PFSK-1 (cell line): Measurements from ENCODE around the gene IL23A.

ENCODE experiments used
- FOXP2 ChIP-seq: optimal IDR thresholded peaks from 2 replicates; pipeline ENCODE3; 2011; ENCODE audit warnings: borderline replicate concordance, control low read depth, inconsistent platforms; ENCODE audit not compliant: insufficient read depth; ENCODE audit errors: extremely low read length, extremely low read depth
- POLR2AphosphoS5 ChIP-seq: IDR thresholded peaks from 2 replicates; pipeline ENCODE4 v1.6.1; 2012; ENCODE audit warnings: low read depth, mild to moderate bottlenecking, control low read depth, low read length, moderate library complexity
- SIN3A ChIP-seq: IDR thresholded peaks from 2 replicates; pipeline ENCODE4 v1.6.1; 2012; ENCODE audit warnings: mild to moderate bottlenecking, low read length, moderate library complexity, borderline replicate concordance; ENCODE audit not compliant: insufficient read depth
- TAF1 ChIP-seq: IDR thresholded peaks from 2 replicates; pipeline ENCODE4 v1.6.1; 2012; ENCODE audit warnings: low read length, control low read depth, borderline replicate concordance; ENCODE audit not compliant: insufficient read depth
- TF ChIP-seq, protein P1 (sequence below), 2 experiments: IDR thresholded peaks; 2 replicates each; pipeline versions ENCODE4 v1.6.1 to v1.8.0; 2011 to 2012; ENCODE audit warnings: low read depth in 2 of 2, low read length in 2 of 2, control low read depth in 1 of 2, inconsistent platforms in 1 of 2, mild to moderate bottlenecking in 1 of 2, moderate library complexity in 1 of 2; ENCODE audit not compliant: insufficient read depth in 1 of 2

IL23A gene

GRCh38 chr12:56326126-56326525 is 12.6 kb upstream of the IL23A start:
- TF ChIP-seq SIN3A = no peak
- TF ChIP-seq, protein P1, sequence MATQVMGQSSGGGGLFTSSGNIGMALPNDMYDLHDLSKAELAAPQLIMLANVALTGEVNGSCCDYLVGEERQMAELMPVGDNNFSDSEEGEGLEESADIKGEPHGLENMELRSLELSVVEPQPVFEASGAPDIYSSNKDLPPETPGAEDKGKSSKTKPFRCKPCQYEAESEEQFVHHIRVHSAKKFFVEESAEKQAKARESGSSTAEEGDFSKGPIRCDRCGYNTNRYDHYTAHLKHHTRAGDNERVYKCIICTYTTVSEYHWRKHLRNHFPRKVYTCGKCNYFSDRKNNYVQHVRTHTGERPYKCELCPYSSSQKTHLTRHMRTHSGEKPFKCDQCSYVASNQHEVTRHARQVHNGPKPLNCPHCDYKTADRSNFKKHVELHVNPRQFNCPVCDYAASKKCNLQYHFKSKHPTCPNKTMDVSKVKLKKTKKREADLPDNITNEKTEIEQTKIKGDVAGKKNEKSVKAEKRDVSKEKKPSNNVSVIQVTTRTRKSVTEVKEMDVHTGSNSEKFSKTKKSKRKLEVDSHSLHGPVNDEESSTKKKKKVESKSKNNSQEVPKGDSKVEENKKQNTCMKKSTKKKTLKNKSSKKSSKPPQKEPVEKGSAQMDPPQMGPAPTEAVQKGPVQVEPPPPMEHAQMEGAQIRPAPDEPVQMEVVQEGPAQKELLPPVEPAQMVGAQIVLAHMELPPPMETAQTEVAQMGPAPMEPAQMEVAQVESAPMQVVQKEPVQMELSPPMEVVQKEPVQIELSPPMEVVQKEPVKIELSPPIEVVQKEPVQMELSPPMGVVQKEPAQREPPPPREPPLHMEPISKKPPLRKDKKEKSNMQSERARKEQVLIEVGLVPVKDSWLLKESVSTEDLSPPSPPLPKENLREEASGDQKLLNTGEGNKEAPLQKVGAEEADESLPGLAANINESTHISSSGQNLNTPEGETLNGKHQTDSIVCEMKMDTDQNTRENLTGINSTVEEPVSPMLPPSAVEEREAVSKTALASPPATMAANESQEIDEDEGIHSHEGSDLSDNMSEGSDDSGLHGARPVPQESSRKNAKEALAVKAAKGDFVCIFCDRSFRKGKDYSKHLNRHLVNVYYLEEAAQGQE (IDR thresholded peaks at IDR 0.05; ENCODE audit: insufficient read depth in 1 of 2, low read depth in 2 of 2, low read length in 2 of 2) = no peak
- no peak for TF ChIP-seq FOXP2
- no peak for TF ChIP-seq TAF1
- TF ChIP-seq POLR2AphosphoS5 = no peak

GRCh38 chr12:56326533-56326932 is 12.2 kb upstream of the IL23A start:
- TF ChIP-seq POLR2AphosphoS5 = no peak
- TF ChIP-seq, protein P1 (IDR thresholded peaks at IDR 0.05; ENCODE audit: insufficient read depth in 1 of 2, low read depth in 2 of 2, low read length in 2 of 2) = no peak
- no peak for TF ChIP-seq FOXP2
- no peak for TF ChIP-seq SIN3A
- no peak for TF ChIP-seq TAF1

DNA sequence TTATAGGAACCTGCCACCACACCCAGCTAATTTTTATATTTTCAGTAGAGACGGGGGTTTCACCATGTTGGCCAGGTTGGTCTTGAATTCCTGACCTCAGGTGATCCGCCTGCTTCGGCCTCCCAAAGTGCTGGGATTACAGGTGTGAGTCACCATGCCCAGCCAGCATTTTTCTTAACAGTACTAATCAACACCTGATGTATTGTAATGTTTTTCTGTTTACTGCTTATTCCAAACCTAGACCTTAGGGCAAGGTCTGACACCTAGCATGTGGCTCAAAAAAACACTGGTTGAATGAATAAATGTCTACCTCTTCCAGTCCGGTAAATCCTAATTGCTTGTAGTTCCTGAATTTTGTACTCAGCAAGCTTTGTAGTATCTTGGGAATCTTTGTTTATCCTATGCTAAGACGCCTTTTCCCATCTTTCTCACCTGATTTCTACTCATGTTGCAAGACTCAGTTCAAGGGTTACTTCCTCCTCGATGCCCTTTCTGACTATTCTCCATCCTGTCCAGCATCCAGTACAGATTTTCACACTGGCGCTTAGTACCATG is 7.7 kb upstream of the IL23A start:
- no peak for TF ChIP-seq POLR2AphosphoS5
- no peak for TF ChIP-seq SIN3A
- TF ChIP-seq TAF1 = no peak
- no peak for TF ChIP-seq FOXP2
- TF ChIP-seq, protein P1 (IDR thresholded peaks at IDR 0.05; ENCODE audit: insufficient read depth in 1 of 2, low read depth in 2 of 2, low read length in 2 of 2) = no peak

DNA sequence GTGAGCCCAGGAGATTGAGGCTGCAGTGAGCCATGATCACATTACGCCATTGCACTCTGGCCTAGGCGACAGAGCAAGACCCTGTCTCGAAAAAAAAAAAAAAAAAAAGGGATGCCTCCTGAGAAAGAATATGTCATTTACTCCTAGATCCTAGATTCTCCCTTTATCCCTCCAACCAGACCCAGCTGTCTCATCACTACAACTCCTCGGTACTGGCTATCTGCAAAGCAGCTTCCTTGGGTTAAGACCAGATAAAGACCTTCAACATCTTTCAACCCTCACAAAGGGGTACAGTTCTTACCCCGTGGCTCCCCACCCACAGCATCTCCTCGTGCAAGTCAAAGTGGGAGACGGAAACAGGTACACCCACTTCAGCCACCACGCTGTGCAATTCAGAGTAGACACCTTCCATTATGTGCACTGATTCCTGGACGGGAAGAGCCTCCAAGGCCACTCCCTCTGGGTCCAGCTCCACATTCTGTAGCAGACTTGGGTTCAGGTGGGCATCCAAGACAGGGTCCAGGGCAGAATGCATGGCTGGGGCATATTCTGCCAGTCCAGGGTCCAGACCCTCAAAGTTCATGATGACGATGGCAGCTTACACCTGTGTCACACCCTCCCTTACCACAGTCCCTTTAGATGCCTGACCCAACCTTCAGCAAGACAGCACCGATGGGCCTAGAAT is 6.0 kb upstream of the IL23A start:
- TF ChIP-seq FOXP2 = no peak
- no peak for TF ChIP-seq SIN3A
- TF ChIP-seq POLR2AphosphoS5 = no peak
- TF ChIP-seq, protein P1 (IDR thresholded peaks at IDR 0.05; ENCODE audit: insufficient read depth in 1 of 2, low read depth in 2 of 2, low read length in 2 of 2) = no peak
- TF ChIP-seq TAF1 = no peak
